HepG2 (cell line): ENCODE measurements around the gene ZNF618. TPM values are rescaled to one million over a fixed set of nuclear protein-coding genes. Genes with fewer than 3 reads are reported as not detected.

Experiments used
- AGO2 ChIP-seq: fragments of 200-400 bp; formaldehyde crosslinking; optimal IDR thresholded peaks from 2 replicates; pipeline ENCODE3; 2017; ENCODE audit warnings: mild to moderate bottlenecking, low read depth, low read length, moderate library complexity
- AKNA ChIP-seq: sonication (generic); formaldehyde crosslinking; IDR thresholded peaks from 2 replicates; pipeline ENCODE4 v1.4.0; 2020; ENCODE audit warnings: missing genetic modification reagents, borderline replicate concordance
- BRCA1 ChIP-seq: sonication (generic); formaldehyde crosslinking; IDR thresholded peaks from 2 replicates; pipeline ENCODE4 v1.4.0; 2020; ENCODE audit warnings: missing genetic modification reagents
- CHD4 ChIP-seq: fragments of 200-600 bp; sonication (generic); IDR thresholded peaks from 2 replicates; pipeline ENCODE4 v1.7.0; 2017; ENCODE audit warnings: mild to moderate bottlenecking, low read length, borderline replicate concordance
- FOSL1 ChIP-seq: sonication (generic); formaldehyde crosslinking; IDR thresholded peaks from 2 replicates; pipeline ENCODE4 v1.9.0; 2021; ENCODE audit warnings: missing genetic modification reagents, borderline replicate concordance
- FOXJ3 ChIP-seq: sonication (generic); formaldehyde crosslinking; IDR thresholded peaks from 2 replicates; pipeline ENCODE4 v1.4.0; 2020; ENCODE audit warnings: missing genetic modification reagents, mild to moderate bottlenecking, borderline replicate concordance
- HDAC6 ChIP-seq: fragments of 200-600 bp; sonication (generic); IDR thresholded peaks from 2 replicates; pipeline ENCODE4 v1.7.0; 2017; ENCODE audit warnings: mild to moderate bottlenecking, antibody characterized with exemption, low read length, low read depth
- KLF12 ChIP-seq: sonication (generic); formaldehyde crosslinking; IDR thresholded peaks from 2 replicates; pipeline ENCODE4 v1.4.0; 2020; ENCODE audit warnings: missing genetic modification reagents, borderline replicate concordance
- POGZ ChIP-seq: sonication (generic); formaldehyde crosslinking; IDR thresholded peaks from 2 replicates; pipeline ENCODE4 v1.4.0; 2020; ENCODE audit warnings: mild to moderate bottlenecking, missing genetic modification reagents
- PRMT3 ChIP-seq: sonication (generic); formaldehyde crosslinking; IDR thresholded peaks from 2 replicates; pipeline ENCODE4 v1.8.1; 2022; ENCODE audit warnings: low read depth, mild to moderate bottlenecking, moderate library complexity, missing genetic modification reagents, borderline replicate concordance
- RCOR2 ChIP-seq: IDR thresholded peaks from 2 replicates; pipeline ENCODE4 v1.6.1; 2016; ENCODE audit warnings: missing biosample characterization, missing genetic modification reagents
- REST ChIP-seq, 2 experiments: IDR thresholded peaks; 2 replicates each; pipeline ENCODE4 v1.6.1; 2011 to 2012; ENCODE audit warnings: low read length in 2 of 2, borderline replicate concordance in 1 of 2, low read depth in 1 of 2, mild to moderate bottlenecking in 1 of 2, moderate library complexity in 1 of 2
- SIN3A ChIP-seq: IDR thresholded peaks from 2 replicates; pipeline ENCODE4 v1.6.1; 2011; ENCODE audit warnings: low read depth, mild to moderate bottlenecking, control low read depth, low read length, borderline replicate concordance
- SNAPC5 ChIP-seq: sonication (generic); formaldehyde crosslinking; IDR thresholded peaks from 2 replicates; pipeline ENCODE4 v1.8.1; 2023; ENCODE audit warnings: mild to moderate bottlenecking, missing genetic modification reagents, borderline replicate concordance
- ZBTB21 ChIP-seq: sonication (generic); formaldehyde crosslinking; IDR thresholded peaks from 2 replicates; pipeline ENCODE4 v1.4.0; 2020; ENCODE audit warnings: missing genetic modification reagents
- ZNF282 ChIP-seq: fragments of 450-650 bp; IDR thresholded peaks from 2 replicates; pipeline ENCODE4 v1.6.1; 2018; ENCODE audit not compliant: partially characterized antibody
- ZNF343 ChIP-seq: sonication (generic); formaldehyde crosslinking; IDR thresholded peaks from 2 replicates; pipeline ENCODE4 v1.4.0; 2020; ENCODE audit warnings: mild to moderate bottlenecking, missing genetic modification reagents
- ZNF570 ChIP-seq: sonication (generic); formaldehyde crosslinking; IDR thresholded peaks from 2 replicates; pipeline ENCODE4 v1.4.0; 2020; ENCODE audit warnings: mild to moderate bottlenecking, missing genetic modification reagents, borderline replicate concordance
- ZNF616 ChIP-seq: sonication (generic); formaldehyde crosslinking; IDR thresholded peaks from 2 replicates; pipeline ENCODE4 v1.5.0; 2020; ENCODE audit warnings: low read depth, mild to moderate bottlenecking, missing genetic modification reagents
- polyA plus RNA-seq, 8 experiments: library from polyadenylated mRNA; depleted of rRNA in 3 of 8; stranded (reverse) in 7 of 8; unstranded in 1 of 8; fragments of >200 nt; fragmentation: Illumina TruSeq in 4 of 8; extraction: Trizol in 4 of 8; gene quantifications; 2 replicates each; pipeline versions ENCODE4 v1.2.1 to v1.2.3, GENCODE V29; 2011 to 2016; ENCODE audit warnings: low read depth in 4 of 8, missing spikeins in 1 of 8, mixed read lengths in 1 of 8; ENCODE audit not compliant: insufficient read depth in 1 of 8
- total RNA-seq, 5 experiments: library from RNA; depleted of rRNA; stranded (reverse); fragments of >200 nt; fragmentation: Illumina TruSeq; extraction: Trizol; gene quantifications; 2 replicates each; pipeline ENCODE4 v1.2.3, GENCODE V29; 2016; ENCODE audit warnings: low read depth in 1 of 5
- TF ChIP-seq, protein P1 (sequence below): IDR thresholded peaks from 2 replicates; pipeline ENCODE4 v1.6.1; 2016; ENCODE audit warnings: missing genetic modification reagents, missing compliant biosample characterization
- TF ChIP-seq, protein P2 (sequence below): sonication (generic); formaldehyde crosslinking; IDR thresholded peaks from 2 replicates; pipeline ENCODE4 v1.5.0; 2020; ENCODE audit warnings: missing genetic modification reagents

ZNF618 gene
- total and polyA plus RNA-seq, 2 of the 13 experiments (the other 11 are each of a cell fraction or from before 2014, with no cell fraction given): 0.07 TPM

GRCh38 chr9:114058688-114059046 is 182.6 kb downstream of the ZNF618 start (continued):
- TF ChIP-seq FOSL1 (CRISPR knock-in tag) (no peak), ZNF343 (CRISPR knock-in tag) (0 out of 2 replicates have a peak, but pooled peaks have one; percentile 46), AKNA (CRISPR knock-in tag) (no peak), PRMT3 (CRISPR knock-in tag) (no peak), KLF12 (CRISPR knock-in tag) (no peak), REST (IDR thresholded peaks at IDR 0.05; ENCODE audit: borderline replicate concordance in 1 of 2, low read depth in 1 of 2, low read length in 2 of 2) (no peak), ZNF616 (CRISPR knock-in tag) (no peak), ZNF282 (no peak), HDAC6 (no peak), ZNF570 (CRISPR knock-in tag) (no peak), AGO2 (no peak), SNAPC5 (CRISPR knock-in tag) (no peak), POGZ (CRISPR knock-in tag) (0 out of 2 replicates have a peak, but pooled peaks have one; percentile 39), ZBTB21 (CRISPR knock-in tag) (no peak), RCOR2 (CRISPR knock-in tag) (no peak), FOXJ3 (no peak), CHD4 (no peak), SIN3A (peak; percentile 6; the same call in 1 of the 2 replicates), BRCA1 (no peak)
- TF ChIP-seq, protein P1, sequence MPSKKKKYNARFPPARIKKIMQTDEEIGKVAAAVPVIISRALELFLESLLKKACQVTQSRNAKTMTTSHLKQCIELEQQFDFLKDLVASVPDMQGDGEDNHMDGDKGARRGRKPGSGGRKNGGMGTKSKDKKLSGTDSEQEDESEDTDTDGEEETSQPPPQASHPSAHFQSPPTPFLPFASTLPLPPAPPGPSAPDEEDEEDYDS (CRISPR knock-in tag): peak; percentile 38; the same call in 1 of the 2 replicates
- TF ChIP-seq, protein P2, sequence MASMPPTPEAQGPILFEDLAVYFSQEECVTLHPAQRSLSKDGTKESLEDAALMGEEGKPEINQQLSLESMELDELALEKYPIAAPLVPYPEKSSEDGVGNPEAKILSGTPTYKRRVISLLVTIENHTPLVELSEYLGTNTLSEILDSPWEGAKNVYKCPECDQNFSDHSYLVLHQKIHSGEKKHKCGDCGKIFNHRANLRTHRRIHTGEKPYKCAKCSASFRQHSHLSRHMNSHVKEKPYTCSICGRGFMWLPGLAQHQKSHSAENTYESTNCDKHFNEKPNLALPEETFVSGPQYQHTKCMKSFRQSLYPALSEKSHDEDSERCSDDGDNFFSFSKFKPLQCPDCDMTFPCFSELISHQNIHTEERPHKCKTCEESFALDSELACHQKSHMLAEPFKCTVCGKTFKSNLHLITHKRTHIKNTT (CRISPR knock-in tag): no peak
